HepG2 (cell line): Measurements from ENCODE around the gene TBX3. TPM values are rescaled to one million over a fixed set of nuclear protein-coding genes. Genes with fewer than 3 reads are reported as not detected.
A peak's percentile ranks its signal among the peaks of the same experiment; 100 is the strongest.

ENCODE experiments used
- ATAC-seq: fragments of 200-7000 bp; cut with Tn5 transposase; 3 replicates; pipeline ENCODE4 v1.9.1; 2020; ENCODE audit warnings: mild to moderate bottlenecking, moderate library complexity
- BruUV-seq: library from RNA; stranded (reverse); fragments of 400-500 nt; replicated peaks from 2 replicates; lab custom pipeline; 2021; lab: Mats Ljungman, UMichigan
- CTCF ChIA-PET: fragments of 300-600 bp; formaldehyde crosslinking; extraction: SDS; loops from one replicate; lab custom pipeline; 2021; ENCODE audit warnings: low total read pairs, inconsistent platforms, low intra/inter-chr PET ratio; lab: Yijun Ruan, JAX
- POLR2A ChIA-PET: fragments of 350-600 bp; sonication (Branson Sonifier 250); formaldehyde crosslinking; loops from one replicate; lab custom pipeline; 2020; ENCODE audit warnings: antibody characterized with exemption, inconsistent platforms; lab: Yijun Ruan, JAX
- DNase-seq: peaks from one replicate; pipeline ENCODE4 v3.0.0-alpha.2; 2015; ENCODE audit warnings: low spot score
- FAIRE-seq: peaks from 3 replicates; lab custom pipeline; 2011; peaks lifted over from hg19 to GRCh38; lab: Jason Lieb, UNC
- H2AFZ ChIP-seq: one replicate; pipeline ENCODE4 v1.6.1; 2011; ENCODE audit warnings: low read length, inconsistent platforms
- H3K27ac ChIP-seq: fragments of 300-600 bp; 3 replicates; pipeline ENCODE4 v1.8.0; 2011; ENCODE audit warnings: mixed run types, mild to moderate bottlenecking, mixed read lengths, low read length, inconsistent platforms; ENCODE audit not compliant: insufficient read depth; ENCODE audit errors: extremely low read length
- H3K27me3 ChIP-seq, 2 experiments: fragments of 200-600 bp in 1 of 2; 2 replicates in 1 of 2; 3 replicates in 1 of 2; pipeline versions ENCODE4 v1.6.0 to v1.8.0; 2011; ENCODE audit warnings: low read length in 2 of 2, mild to moderate bottlenecking in 2 of 2, moderate library complexity in 2 of 2, inconsistent platforms in 1 of 2; ENCODE audit not compliant: insufficient read depth in 2 of 2, control insufficient read depth in 1 of 2
- H3K36me3 ChIP-seq, 2 experiments: fragments of 200-600 bp in 1 of 2; replicated peaks in 1 of 2; 2 replicates in 1 of 2; 3 replicates in 1 of 2; pipeline versions ENCODE4 v1.5.1 to v1.8.0; 2011; ENCODE audit warnings: low read length in 2 of 2, inconsistent platforms in 1 of 2; ENCODE audit not compliant: insufficient read depth in 2 of 2, control insufficient read depth in 1 of 2
- H3K4me1 ChIP-seq: 2 replicates; pipeline ENCODE4 v1.5.1; 2012; ENCODE audit warnings: low read length, inconsistent platforms; ENCODE audit not compliant: insufficient read depth
- H3K4me2 ChIP-seq: 2 replicates; pipeline ENCODE4 v1.6.0; 2011; ENCODE audit warnings: low read depth, low read length, inconsistent platforms
- H3K4me3 ChIP-seq, 3 experiments: fragments of 200-600 bp in 1 of 3; sonication (generic), shearing (Covaris generic) in 1 of 3; replicated peaks in 1 of 3; 2 replicates each; pipeline ENCODE4 v1.5.1; 2011 to 2016; ENCODE audit warnings: low read length in 3 of 3, inconsistent platforms in 2 of 3, low read depth in 2 of 3, mild to moderate bottlenecking in 2 of 3, control low read depth in 1 of 3, mixed read lengths in 1 of 3; ENCODE audit not compliant: insufficient read depth in 1 of 3
- H3K79me2 ChIP-seq: one replicate; pipeline ENCODE4 v1.6.1; 2011; ENCODE audit warnings: low read length, inconsistent platforms; ENCODE audit not compliant: insufficient read depth
- H3K9ac ChIP-seq: 2 replicates; pipeline ENCODE4 v1.6.0; 2011; ENCODE audit warnings: mild to moderate bottlenecking, low read depth, low read length, inconsistent platforms; ENCODE audit not compliant: insufficient read depth
- H3K9me3 ChIP-seq: 2 replicates; pipeline ENCODE4 v1.5.1; 2012; ENCODE audit warnings: mild to moderate bottlenecking, low read length
- H4K20me1 ChIP-seq: 2 replicates; pipeline ENCODE4 v1.6.0; 2011; ENCODE audit warnings: inconsistent platforms, mild to moderate bottlenecking, low read length, moderate library complexity; ENCODE audit not compliant: insufficient read depth
- AGO2 ChIP-seq: fragments of 200-400 bp; formaldehyde crosslinking; optimal IDR thresholded peaks from 2 replicates; pipeline ENCODE3; 2017; ENCODE audit warnings: mild to moderate bottlenecking, low read depth, low read length, moderate library complexity
- ATF1 ChIP-seq: IDR thresholded peaks from 2 replicates; pipeline ENCODE4 v1.6.1; 2016; ENCODE audit warnings: mild to moderate bottlenecking, control low read depth
- BRD4 ChIP-seq: sonication (generic); formaldehyde crosslinking; IDR thresholded peaks from 2 replicates; pipeline ENCODE4 v1.4.0; 2020; ENCODE audit warnings: missing genetic modification reagents
- CCAR2 ChIP-seq: fragments of 200-400 bp; formaldehyde crosslinking; optimal IDR thresholded peaks from 2 replicates; pipeline ENCODE3; 2018; ENCODE audit warnings: low read depth, mild to moderate bottlenecking, low read length, moderate library complexity
- ELF4 ChIP-seq: sonication (generic); formaldehyde crosslinking; IDR thresholded peaks from 2 replicates; pipeline ENCODE4 v1.5.0; 2020; ENCODE audit warnings: missing genetic modification reagents, mild to moderate bottlenecking, moderate library complexity, borderline replicate concordance
- FOXP1 ChIP-seq, 2 experiments: fragments of 450-650 bp in 1 of 2; IDR thresholded peaks; 2 replicates each; pipeline ENCODE4 v1.6.1; 2017 to 2018; ENCODE audit warnings: antibody characterized with exemption in 1 of 2
- HOXA3 ChIP-seq: sonication (generic); formaldehyde crosslinking; IDR thresholded peaks from 2 replicates; pipeline ENCODE4 v1.5.0; 2020; ENCODE audit warnings: missing genetic modification reagents
- KLF15 ChIP-seq: sonication (generic); formaldehyde crosslinking; IDR thresholded peaks from 2 replicates; pipeline ENCODE4 v1.8.1; 2023; ENCODE audit warnings: borderline replicate concordance, mild to moderate bottlenecking, inconsistent platforms, missing genetic modification reagents, mixed read lengths
- MLLT10 ChIP-seq: sonication (generic); formaldehyde crosslinking; IDR thresholded peaks from 2 replicates; pipeline ENCODE4 v1.4.0; 2020; ENCODE audit warnings: missing genetic modification reagents
- MTF2 ChIP-seq: sonication (generic); formaldehyde crosslinking; IDR thresholded peaks from 2 replicates; pipeline ENCODE4 v1.5.0; 2020; ENCODE audit warnings: missing genetic modification reagents, borderline replicate concordance
- NKX3-1 ChIP-seq: sonication (generic); formaldehyde crosslinking; IDR thresholded peaks from 2 replicates; pipeline ENCODE4 v1.5.0; 2020; ENCODE audit warnings: missing genetic modification reagents
- PITX1 ChIP-seq: sonication (generic); formaldehyde crosslinking; IDR thresholded peaks from 2 replicates; pipeline ENCODE4 v1.5.1; 2020; ENCODE audit warnings: mild to moderate bottlenecking, missing genetic modification reagents
- PRPF4 ChIP-seq: fragments of 200-400 bp; formaldehyde crosslinking; IDR thresholded peaks from 2 replicates; pipeline ENCODE4 v1.6.1; 2016; ENCODE audit warnings: low read length, low read depth; ENCODE audit not compliant: poor library complexity, severe bottlenecking
- RBFOX2 ChIP-seq: fragments of 200-400 bp; formaldehyde crosslinking; IDR thresholded peaks from 2 replicates; pipeline ENCODE4 v1.6.1; 2017; ENCODE audit warnings: low read depth, mild to moderate bottlenecking, low read length
- SRSF1 ChIP-seq: fragments of 200-400 bp; formaldehyde crosslinking; optimal IDR thresholded peaks from 2 replicates; pipeline ENCODE3; 2017; ENCODE audit warnings: mild to moderate bottlenecking, low read depth, low read length, moderate library complexity
- ZBTB7B ChIP-seq: sonication (generic); formaldehyde crosslinking; IDR thresholded peaks from 2 replicates; pipeline ENCODE4 v1.4.0; 2020; ENCODE audit warnings: missing genetic modification reagents
- ZMYM3 ChIP-seq: sonication (generic); formaldehyde crosslinking; IDR thresholded peaks from 2 replicates; pipeline ENCODE4 v1.5.1; 2020; ENCODE audit warnings: mild to moderate bottlenecking, missing genetic modification reagents
- ZNF572 ChIP-seq: sonication (generic); formaldehyde crosslinking; IDR thresholded peaks from 2 replicates; pipeline ENCODE4 v1.5.1; 2020; ENCODE audit warnings: mild to moderate bottlenecking, missing genetic modification reagents
- ZNF629 ChIP-seq: sonication (generic); formaldehyde crosslinking; conservative IDR thresholded peaks from 2 replicates; pipeline ENCODE4 v1.5.0; 2020; ENCODE audit warnings: missing genetic modification reagents
- ZNF775 ChIP-seq: sonication (generic); formaldehyde crosslinking; IDR thresholded peaks from 2 replicates; pipeline ENCODE4 v1.4.0; 2020; ENCODE audit warnings: missing genetic modification reagents, mild to moderate bottlenecking, moderate library complexity, borderline replicate concordance
- WGBS: methylation state at CpG from one replicate; pipeline ENCODE4 v1.1.6; 2017; ENCODE audit warnings: low lambda C conversion rate; 5-methylcytosine and 5-hydroxymethylcytosine counted together
- in situ Hi-C: cut with HindIII; loops from 2 replicates; pipeline ENCODE4 v1.10.0; 2017; ENCODE audit warnings: low pct_unique_long_range_greater_than_20kb; ENCODE audit not compliant: extremely low pct_ligation_motif_present
- intact Hi-C: fragments of 100-400 bp; cut with micrococcal nuclease; formaldehyde crosslinking; loops from one replicate; pipeline ENCODE4 v1.10.0; 2022; ENCODE audit not compliant: unreplicated experiment
- polyA plus RNA-seq, 8 experiments: library from polyadenylated mRNA; depleted of rRNA in 3 of 8; stranded (reverse) in 7 of 8; unstranded in 1 of 8; fragments of >200 nt; fragmentation: Illumina TruSeq in 4 of 8; extraction: Trizol in 4 of 8; gene quantifications; 2 replicates each; pipeline versions ENCODE4 v1.2.1 to v1.2.3, GENCODE V29; 2011 to 2016; ENCODE audit warnings: low read depth in 4 of 8, missing spikeins in 1 of 8, mixed read lengths in 1 of 8; ENCODE audit not compliant: insufficient read depth in 1 of 8
- total RNA-seq, 5 experiments: library from RNA; depleted of rRNA; stranded (reverse); fragments of >200 nt; fragmentation: Illumina TruSeq; extraction: Trizol; gene quantifications; 2 replicates each; pipeline ENCODE4 v1.2.3, GENCODE V29; 2016; ENCODE audit warnings: low read depth in 1 of 5
- TF ChIP-seq, protein P1 (sequence below): sonication (generic); formaldehyde crosslinking; IDR thresholded peaks from 2 replicates; pipeline ENCODE4 v1.8.1; 2023; ENCODE audit warnings: missing genetic modification reagents, inconsistent platforms, borderline replicate concordance
- TF ChIP-seq, protein P2 (sequence below): sonication (generic); formaldehyde crosslinking; IDR thresholded peaks from 2 replicates; pipeline ENCODE4 v1.4.0; 2020; ENCODE audit warnings: missing genetic modification reagents

The TBX3 gene
- total and polyA plus RNA-seq, 2 of the 13 experiments (the other 11 are each of a cell fraction or from before 2014, with no cell fraction given): 27.1 to 42.4 TPM

DNA sequence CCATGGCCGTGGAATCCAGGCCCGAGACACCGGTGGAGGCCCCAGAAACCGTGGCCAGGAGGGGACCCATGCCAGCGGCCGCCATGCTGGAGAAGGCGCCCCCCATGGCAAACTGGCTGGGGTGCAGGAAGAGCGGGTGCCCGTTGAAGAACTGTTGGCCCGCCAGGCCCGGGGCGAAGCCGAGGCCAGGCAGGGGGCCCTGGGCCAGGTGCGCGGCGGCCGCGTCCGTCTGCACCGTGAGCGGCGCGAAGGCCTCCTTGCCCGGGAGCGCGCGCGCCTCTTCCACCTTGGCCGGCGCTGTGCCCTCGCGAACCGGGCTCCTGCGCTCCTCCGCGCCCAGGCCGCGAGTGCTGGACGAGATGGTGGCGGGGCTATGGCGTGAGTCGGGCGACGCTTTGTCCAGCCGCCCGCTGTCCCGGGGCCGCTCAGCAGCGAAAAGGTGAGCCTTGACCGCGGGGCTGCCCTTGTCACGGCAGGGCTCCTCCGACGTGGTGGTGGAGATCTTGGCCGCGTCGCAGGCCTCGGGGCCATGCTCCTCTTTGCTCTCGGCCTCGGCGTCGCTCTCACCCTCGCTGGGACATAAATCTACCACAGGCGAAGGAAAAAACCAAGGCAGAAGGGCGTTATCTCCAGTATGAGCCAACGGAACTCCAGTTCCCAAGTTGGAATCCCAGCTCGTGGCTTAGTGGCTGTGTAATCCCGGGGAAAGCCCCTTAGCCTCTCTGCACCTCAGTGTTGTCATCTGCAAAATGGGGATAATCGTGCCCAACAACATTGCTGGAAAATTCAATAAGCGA lies 9.5 kb downstream of the TBX3 start:
- H3K79me2 ChIP-seq: peaks cover 54% of the 10 kb centered on the region
- BruUV-seq: no TSS peak
- ATAC-seq (no peak), DNase-seq (no peak), FAIRE-seq (no peak)
- in situ Hi-C loops: loop anchor here (25.0 kb wide), 2 partner anchors 788 to 1238 kb away; no protein-coding TSS in a partner anchor
- peaks cover 17% of the 10 kb centered on the region for H4K20me1 ChIP-seq
- no peak overlapping the region for H2AFZ ChIP-seq
- no peaks in the 10 kb centered on the region for H3K27me3 ChIP-seq
- peaks cover 27 to 69% of the 10 kb centered on the region in 2 experiments for H3K36me3 ChIP-seq
- POLR2A ChIA-PET: interaction anchor here (0.8 to 8.2 kb wide), 2 partner anchors 10 kb away, joined by 5 to 101 read pairs; partner anchors contain the start of gene TBX3
- CTCF ChIA-PET: no interaction called here
- H3K9ac ChIP-seq: no peak overlapping the region
- H3K9me3 ChIP-seq: no peaks in the 10 kb centered on the region
- no peak overlapping the region; the same call in 1 of the 2 replicates for H3K4me2 ChIP-seq
- no peak overlapping the region for H3K27ac ChIP-seq
- intact Hi-C loops: no loop called here
- peaks cover 87% of the 10 kb centered on the region for H3K4me1 ChIP-seq
- no peak overlapping the region for H3K4me3 ChIP-seq
- TF ChIP-seq SRSF1: peak; percentile 65
- no peak for TF ChIP-seq PITX1 (CRISPR knock-in tag)
- 0 out of 2 replicates have a peak, but pooled peaks have one; percentile 5 for TF ChIP-seq HOXA3 (CRISPR knock-in tag)
- no peak for TF ChIP-seq CCAR2
- TF ChIP-seq ZNF775 (CRISPR knock-in tag): no peak
- TF ChIP-seq ZBTB7B: no peak
- TF ChIP-seq FOXP1 (IDR thresholded peaks at IDR 0.05): no peak
- TF ChIP-seq FOXP1 (CRISPR knock-in tag; IDR thresholded peaks at IDR 0.05): no peak
- TF ChIP-seq, protein P1, sequence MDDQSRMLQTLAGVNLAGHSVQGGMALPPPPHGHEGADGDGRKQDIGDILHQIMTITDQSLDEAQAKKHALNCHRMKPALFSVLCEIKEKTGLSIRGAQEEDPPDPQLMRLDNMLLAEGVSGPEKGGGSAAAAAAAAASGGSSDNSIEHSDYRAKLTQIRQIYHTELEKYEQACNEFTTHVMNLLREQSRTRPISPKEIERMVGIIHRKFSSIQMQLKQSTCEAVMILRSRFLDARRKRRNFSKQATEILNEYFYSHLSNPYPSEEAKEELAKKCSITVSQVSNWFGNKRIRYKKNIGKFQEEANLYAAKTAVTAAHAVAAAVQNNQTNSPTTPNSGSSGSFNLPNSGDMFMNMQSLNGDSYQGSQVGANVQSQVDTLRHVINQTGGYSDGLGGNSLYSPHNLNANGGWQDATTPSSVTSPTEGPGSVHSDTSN: no peak
- TF ChIP-seq KLF15 (CRISPR knock-in tag): no peak
- no peak for TF ChIP-seq MLLT10
- no peak for TF ChIP-seq BRD4 (CRISPR knock-in tag)
- TF ChIP-seq AGO2: peak; percentile 98
- TF ChIP-seq MTF2 (CRISPR knock-in tag): no peak
- TF ChIP-seq ZMYM3 (CRISPR knock-in tag): peak; percentile 36; the same call in 1 of the 2 replicates
- no peak for TF ChIP-seq PRPF4
- no peak for TF ChIP-seq ELF4
- no peak for TF ChIP-seq ATF1
- no peak for TF ChIP-seq ZNF572 (CRISPR knock-in tag)
- peak; percentile 93 for TF ChIP-seq ZNF629 (CRISPR knock-in tag)
- peak; percentile 93 for TF ChIP-seq RBFOX2
- no peak for TF ChIP-seq NKX3-1 (CRISPR knock-in tag)
- TF ChIP-seq, protein P2, sequence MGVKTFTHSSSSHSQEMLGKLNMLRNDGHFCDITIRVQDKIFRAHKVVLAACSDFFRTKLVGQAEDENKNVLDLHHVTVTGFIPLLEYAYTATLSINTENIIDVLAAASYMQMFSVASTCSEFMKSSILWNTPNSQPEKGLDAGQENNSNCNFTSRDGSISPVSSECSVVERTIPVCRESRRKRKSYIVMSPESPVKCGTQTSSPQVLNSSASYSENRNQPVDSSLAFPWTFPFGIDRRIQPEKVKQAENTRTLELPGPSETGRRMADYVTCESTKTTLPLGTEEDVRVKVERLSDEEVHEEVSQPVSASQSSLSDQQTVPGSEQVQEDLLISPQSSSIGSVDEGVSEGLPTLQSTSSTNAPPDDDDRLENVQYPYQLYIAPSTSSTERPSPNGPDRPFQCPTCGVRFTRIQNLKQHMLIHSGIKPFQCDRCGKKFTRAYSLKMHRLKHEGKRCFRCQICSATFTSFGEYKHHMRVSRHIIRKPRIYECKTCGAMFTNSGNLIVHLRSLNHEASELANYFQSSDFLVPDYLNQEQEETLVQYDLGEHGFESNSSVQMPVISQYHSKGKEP (CRISPR knock-in tag): no peak
- TF ChIP-seq, all 625 proteins: peak for 6
- WGBS: 97% methylated on average over 48 of the region's 70 CpGs
